ENCODE measurements around the gene DPM3.
"Not testable (repeated sequence)": the region's sequence is repeated elsewhere in the genome, so short reads cannot be mapped to it uniquely, and the experiment has no call there.

DPM3 gene

GRCh38 chr1:155123801-155124200, 16.5 kb downstream of the DPM3 start:
- no peak for DNase-seq

DNA sequence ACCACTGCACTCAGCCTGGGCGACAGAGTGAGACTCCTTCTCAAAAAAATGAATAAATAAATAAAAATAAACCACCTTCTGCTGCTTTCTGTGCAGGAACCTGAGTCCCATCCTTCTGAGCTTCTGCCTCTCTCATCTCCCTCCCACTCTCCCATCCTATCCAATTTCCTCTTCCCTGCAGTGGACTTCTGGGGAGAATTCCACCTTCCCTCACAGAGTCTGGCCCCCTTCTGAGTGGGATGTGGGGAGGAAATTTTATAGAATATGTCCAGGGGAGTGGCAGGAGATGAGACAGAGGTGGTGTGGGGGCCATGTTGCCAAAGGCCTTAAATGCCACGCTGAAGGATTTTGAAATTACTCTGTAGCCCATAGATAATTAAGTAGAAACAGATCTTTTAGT, 18.0 kb downstream of the DPM3 start:
- DNase-seq = no peak

DNA sequence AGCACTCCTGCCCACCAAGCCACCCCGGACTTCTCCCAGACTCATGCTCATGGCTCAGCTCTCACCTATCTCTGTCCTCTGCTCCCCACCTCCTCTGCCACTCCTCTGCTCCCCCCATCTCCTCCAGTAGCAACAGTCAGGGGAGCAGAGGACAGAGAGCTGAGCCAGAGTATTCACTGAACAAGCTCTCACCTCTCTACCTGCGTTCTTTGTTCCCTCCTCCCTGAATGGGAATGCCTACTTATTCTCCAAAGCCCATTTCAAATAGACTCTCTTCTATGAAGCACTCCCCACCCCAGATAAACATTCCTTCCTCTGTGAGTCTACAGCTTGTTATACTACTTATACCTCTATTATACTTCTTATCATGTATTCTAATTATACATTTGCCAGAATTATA, 19.1 kb downstream of the DPM3 start:
- no peak for DNase-seq

GRCh38 chr1:155120253-155120652, 20.1 kb downstream of the DPM3 start:
- no peak for DNase-seq

GRCh38 chr1:155118090-155118489, 22.2 kb downstream of the DPM3 start:
- not testable (repeated sequence) for DNase-seq

- DNase-seq = no peak
Observed at GRCh38 chr1:155117610-155118009, 22.7 kb downstream of the DPM3 start.

- no peak for DNase-seq
Observed at GRCh38 chr1:155116113-155116764, 24.1 kb downstream of the DPM3 start.

- no peak for DNase-seq
Observed at GRCh38 chr1:155113450-155113980, 26.8 kb downstream of the DPM3 start.

DNA sequence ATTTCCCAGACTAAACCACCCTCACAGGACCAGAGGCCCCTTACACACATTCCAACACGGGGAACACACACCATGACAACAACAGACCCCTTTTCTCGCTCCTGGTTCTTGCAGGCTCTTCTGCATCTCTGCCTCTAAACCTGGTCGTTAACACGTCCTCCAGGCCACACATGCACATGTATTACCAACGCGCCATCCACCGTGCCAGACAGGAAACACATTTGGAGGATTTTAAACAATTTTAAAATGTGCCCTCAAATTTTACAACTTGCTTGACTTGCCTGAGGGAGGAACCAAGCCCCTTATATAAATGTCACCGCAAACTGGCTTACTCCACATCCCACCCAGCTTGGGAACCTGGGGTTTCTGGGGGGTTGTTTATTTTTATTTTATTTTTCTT, 29.5 kb downstream of the DPM3 start:
- no peak for DNase-seq

DNA sequence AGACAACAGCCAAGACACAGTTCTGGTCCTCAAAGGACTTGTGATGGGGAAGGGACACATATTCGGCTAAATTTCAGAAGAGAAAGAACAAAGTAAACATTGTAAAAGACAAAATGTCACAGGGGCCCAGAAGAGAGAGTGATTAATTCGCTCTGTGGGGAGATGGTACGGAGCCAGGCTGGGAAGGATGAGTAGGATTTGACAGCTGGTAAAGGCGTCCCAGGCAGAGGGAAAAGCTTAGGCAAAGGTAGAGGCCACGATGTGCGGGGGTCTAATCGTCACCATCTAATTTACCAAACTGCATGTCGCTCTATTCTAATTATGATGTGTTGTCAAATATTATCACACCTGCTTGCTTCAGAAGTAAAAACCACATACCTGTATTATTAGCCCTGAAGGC, 29.9 kb downstream of the DPM3 start:
- no peak for DNase-seq

GRCh38 chr1:155108296-155108695, 32.0 kb downstream of the DPM3 start:
- DNase-seq = no peak

- DNase-seq = no peak
Observed at GRCh38 chr1:155107309-155108264, 32.7 kb downstream of the DPM3 start.

DNA sequence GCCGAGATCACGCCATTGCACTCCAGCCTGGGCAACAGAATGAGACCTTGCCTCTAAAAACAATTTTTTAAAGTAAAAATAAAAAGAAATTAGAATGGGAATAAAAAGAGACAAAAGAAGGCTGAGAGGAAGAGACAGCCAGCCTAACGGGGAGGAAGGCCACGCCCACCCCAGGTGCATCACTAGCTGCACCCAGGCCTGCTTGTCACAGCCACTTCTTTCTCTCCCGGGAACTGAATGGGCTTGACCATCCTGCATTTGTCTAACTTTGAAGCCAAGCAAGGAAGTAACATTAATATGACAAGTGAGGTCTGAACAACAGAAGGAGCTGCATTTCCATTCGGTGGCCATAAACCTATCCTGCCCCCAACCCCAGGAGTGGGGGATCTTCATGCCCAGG, 33.5 kb downstream of the DPM3 start:
- no peak for DNase-seq

- DNase-seq = no peak
Observed at GRCh38 chr1:155105604-155106011, 34.7 kb downstream of the DPM3 start.

- no peak for DNase-seq
Observed at GRCh38 chr1:155104605-155105534, 35.5 kb downstream of the DPM3 start.

- no peak for DNase-seq
Observed at GRCh38 chr1:155103325-155103724, 37.0 kb downstream of the DPM3 start.

- DNase-seq = no peak
Observed at GRCh38 chr1:155099331-155099730, 41.0 kb downstream of the DPM3 start.

GRCh38 chr1:155094622-155094948, 45.7 kb downstream of the DPM3 start:
- no peak for DNase-seq

GRCh38 chr1:155093911-155094621, 46.3 kb downstream of the DPM3 start:
- DNase-seq = peak; percentile 37

DNA sequence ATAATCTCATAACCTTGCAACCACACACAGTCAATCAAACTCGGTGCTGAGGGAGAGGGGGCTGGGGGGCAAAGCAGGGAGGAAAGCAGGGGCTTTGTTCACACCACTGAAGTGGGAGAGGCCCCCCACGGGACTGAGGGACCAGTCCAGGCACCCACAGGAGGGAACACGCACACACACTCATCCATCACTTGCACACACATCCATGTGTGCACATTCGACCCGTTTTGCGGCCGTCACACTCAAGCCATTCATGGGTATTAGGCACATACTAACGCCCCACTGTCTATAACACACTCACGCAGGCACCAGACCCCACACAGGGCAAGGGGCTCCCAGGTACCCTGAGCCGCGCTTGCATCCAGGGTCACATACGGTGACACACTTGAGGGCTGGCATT, 47.7 kb downstream of the DPM3 start:
- no peak for DNase-seq

GRCh38 chr1:155092131-155092530, 48.2 kb downstream of the DPM3 start:
- DNase-seq = no peak
